Measurements from ENCODE around the gene DHRS7.
A peak's percentile ranks its signal among the peaks of the same experiment; 100 is the strongest.

GRCh38 chr14:60183741-60184140, 18.5 kb upstream of the DHRS7 start:
- TF ChIP-seq, protein P1, sequence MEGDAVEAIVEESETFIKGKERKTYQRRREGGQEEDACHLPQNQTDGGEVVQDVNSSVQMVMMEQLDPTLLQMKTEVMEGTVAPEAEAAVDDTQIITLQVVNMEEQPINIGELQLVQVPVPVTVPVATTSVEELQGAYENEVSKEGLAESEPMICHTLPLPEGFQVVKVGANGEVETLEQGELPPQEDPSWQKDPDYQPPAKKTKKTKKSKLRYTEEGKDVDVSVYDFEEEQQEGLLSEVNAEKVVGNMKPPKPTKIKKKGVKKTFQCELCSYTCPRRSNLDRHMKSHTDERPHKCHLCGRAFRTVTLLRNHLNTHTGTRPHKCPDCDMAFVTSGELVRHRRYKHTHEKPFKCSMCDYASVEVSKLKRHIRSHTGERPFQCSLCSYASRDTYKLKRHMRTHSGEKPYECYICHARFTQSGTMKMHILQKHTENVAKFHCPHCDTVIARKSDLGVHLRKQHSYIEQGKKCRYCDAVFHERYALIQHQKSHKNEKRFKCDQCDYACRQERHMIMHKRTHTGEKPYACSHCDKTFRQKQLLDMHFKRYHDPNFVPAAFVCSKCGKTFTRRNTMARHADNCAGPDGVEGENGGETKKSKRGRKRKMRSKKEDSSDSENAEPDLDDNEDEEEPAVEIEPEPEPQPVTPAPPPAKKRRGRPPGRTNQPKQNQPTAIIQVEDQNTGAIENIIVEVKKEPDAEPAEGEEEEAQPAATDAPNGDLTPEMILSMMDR (conservative IDR thresholded peaks at IDR 0.05 in 1 of 2, IDR thresholded peaks at IDR 0.05 in 1 of 2; ENCODE audit: extremely low read depth in 1 of 2, insufficient read depth in 1 of 2, low read depth in 1 of 2, low read length in 2 of 2), result peak in 1 of 2 donors; percentile 32
- TF ChIP-seq EZH2 (IDR thresholded peaks at IDR 0.05; ENCODE audit: borderline replicate concordance, low read length), result no peak
